Endothelial cell of hepatic sinusoid (primary cell): ENCODE data around the gene CAMTA1.

ENCODE experiments used
- in situ Hi-C: cut with HindIII; loops from 2 replicates; pipeline ENCODE4 v1.10.0; 2017; ENCODE audit warnings: low sequenced_read_pairs

CAMTA1 gene

GRCh38 chr1:7508934-7509519, 723.8 kb downstream of the CAMTA1 start:
- in situ Hi-C loops, result no loop called here

GRCh38 chr1:7509598-7509997, 724.3 kb downstream of the CAMTA1 start:
- in situ Hi-C loops, result no loop called here

- in situ Hi-C loops, result no loop called here
Measured at GRCh38 chr1:7510389-7510931, 725.2 kb downstream of the CAMTA1 start.

GRCh38 chr1:7511381-7511780, 726.1 kb downstream of the CAMTA1 start:
- in situ Hi-C loops, result no loop called here

- in situ Hi-C loops, result no loop called here
Measured at GRCh38 chr1:7513081-7513480, 727.8 kb downstream of the CAMTA1 start.

- in situ Hi-C loops, result no loop called here
Measured at GRCh38 chr1:7515175-7515574, 729.9 kb downstream of the CAMTA1 start.

GRCh38 chr1:7515904-7516303, 730.6 kb downstream of the CAMTA1 start:
- in situ Hi-C loops, result no loop called here

- in situ Hi-C loops, result no loop called here
Measured at GRCh38 chr1:7516341-7516740, 731.1 kb downstream of the CAMTA1 start.

GRCh38 chr1:7516929-7517328, 731.7 kb downstream of the CAMTA1 start:
- in situ Hi-C loops, result no loop called here

- in situ Hi-C loops, result no loop called here
Measured at GRCh38 chr1:7517611-7518330, 732.5 kb downstream of the CAMTA1 start.

GRCh38 chr1:7518411-7518810, 733.2 kb downstream of the CAMTA1 start:
- in situ Hi-C loops, result no loop called here

- in situ Hi-C loops, result no loop called here
Measured at GRCh38 chr1:7519181-7519860, 734.1 kb downstream of the CAMTA1 start.

GRCh38 chr1:7519861-7520395, 734.7 kb downstream of the CAMTA1 start:
- in situ Hi-C loops, result no loop called here

- in situ Hi-C loops, result no loop called here
Measured at GRCh38 chr1:7520496-7520895, 735.2 kb downstream of the CAMTA1 start.

- in situ Hi-C loops, result no loop called here
Measured at GRCh38 chr1:7524341-7525337, 739.4 kb downstream of the CAMTA1 start.

GRCh38 chr1:7525338-7526063, 740.2 kb downstream of the CAMTA1 start:
- in situ Hi-C loops, result no loop called here

GRCh38 chr1:7526196-7526866, 741.1 kb downstream of the CAMTA1 start:
- in situ Hi-C loops, result no loop called here

GRCh38 chr1:7526867-7527732, 741.8 kb downstream of the CAMTA1 start:
- in situ Hi-C loops, result no loop called here
